GM10847 (cell line): ENCODE measurements around the gene BAG5.

ENCODE experiments used
- POLR2A ChIP-seq: IDR thresholded peaks from 2 replicates; pipeline ENCODE4 v1.6.1; 2011; ENCODE audit not compliant: insufficient read length; ENCODE audit errors: extremely low read depth

BAG5 gene

DNA sequence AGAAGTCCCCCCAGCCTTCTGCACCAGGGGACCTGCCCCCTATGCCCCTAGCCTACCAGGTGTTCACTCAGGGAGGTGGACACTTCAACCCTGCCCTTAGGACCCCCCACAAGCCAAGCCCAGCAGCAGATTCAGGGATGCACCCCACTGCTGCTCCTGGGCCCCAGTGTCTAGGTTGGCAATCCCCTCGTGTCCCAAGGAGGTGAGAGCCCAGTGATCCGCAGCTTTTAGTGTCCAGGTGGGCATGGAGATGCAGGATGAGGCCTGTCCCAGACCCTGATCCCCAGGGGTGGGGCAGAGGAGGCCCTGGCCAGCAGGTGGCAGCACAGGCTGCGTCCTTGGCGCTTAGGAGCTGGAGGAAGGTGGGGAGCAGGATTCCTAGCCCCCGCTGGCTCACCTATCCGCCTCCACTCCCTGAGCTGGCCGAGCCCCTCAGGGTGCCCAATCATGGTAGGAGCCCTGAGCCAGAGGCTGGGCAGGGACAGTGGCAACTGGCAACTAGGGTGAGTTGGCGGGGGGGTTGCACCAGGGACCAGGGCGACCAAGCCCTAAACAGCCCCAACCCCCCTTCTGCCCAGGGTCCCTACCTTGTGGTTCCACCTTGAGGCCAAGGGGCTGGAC lies 43.9 kb downstream of the BAG5 start:
- peak; percentile 6 for TF ChIP-seq POLR2A

- no peak for TF ChIP-seq POLR2A
These were observed 44.6 kb downstream of the BAG5 start for GRCh38 chr14:103517721-103518421.

- no peak for TF ChIP-seq POLR2A
These were observed 45.3 kb downstream of the BAG5 start for GRCh38 chr14:103517174-103517566.

GRCh38 chr14:103516426-103517173 lies 45.9 kb downstream of the BAG5 start:
- no peak for TF ChIP-seq POLR2A

DNA sequence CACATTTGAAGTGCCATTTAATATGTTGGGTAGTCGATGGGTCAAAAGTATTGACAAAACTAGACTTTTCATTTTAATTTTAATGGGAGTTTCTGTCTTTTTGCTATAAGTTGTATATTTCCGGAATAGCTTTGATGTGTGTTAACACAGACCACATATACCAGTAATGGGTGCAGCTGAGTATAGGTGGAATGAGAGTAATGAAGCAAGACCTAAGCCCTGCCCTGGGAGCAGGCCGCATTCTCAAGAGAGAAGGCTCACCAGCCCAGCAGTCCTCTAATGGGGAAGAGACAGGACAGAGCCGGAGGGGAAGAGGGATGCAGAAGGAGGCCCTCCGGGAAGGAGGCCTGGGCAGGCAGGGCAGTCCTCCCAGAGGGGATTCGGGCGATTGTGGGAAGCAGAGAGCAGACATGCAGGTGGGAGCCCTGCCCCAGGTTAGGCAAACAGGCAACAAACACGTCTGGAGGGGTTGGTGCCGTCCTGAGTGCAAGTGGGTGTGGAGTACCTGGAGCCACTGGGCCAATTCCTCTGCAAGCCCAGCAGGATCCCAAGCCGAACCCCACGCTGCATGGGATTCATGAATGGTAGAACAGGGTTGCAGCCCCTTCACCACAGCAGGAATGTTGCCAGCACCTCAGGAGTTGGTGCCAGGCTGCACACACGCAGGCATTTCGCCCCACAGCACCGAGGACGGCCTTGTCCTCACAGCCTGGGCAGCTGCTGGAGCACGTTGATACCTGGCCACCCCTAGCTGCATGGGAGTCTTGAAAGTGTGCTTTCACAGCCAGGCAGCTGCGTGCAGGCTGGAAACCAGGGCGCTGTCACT lies 47.6 kb downstream of the BAG5 start:
- TF ChIP-seq POLR2A, result no peak

GRCh38 chr14:103512701-103513611 lies 49.5 kb downstream of the BAG5 start:
- TF ChIP-seq POLR2A, result no peak

DNA sequence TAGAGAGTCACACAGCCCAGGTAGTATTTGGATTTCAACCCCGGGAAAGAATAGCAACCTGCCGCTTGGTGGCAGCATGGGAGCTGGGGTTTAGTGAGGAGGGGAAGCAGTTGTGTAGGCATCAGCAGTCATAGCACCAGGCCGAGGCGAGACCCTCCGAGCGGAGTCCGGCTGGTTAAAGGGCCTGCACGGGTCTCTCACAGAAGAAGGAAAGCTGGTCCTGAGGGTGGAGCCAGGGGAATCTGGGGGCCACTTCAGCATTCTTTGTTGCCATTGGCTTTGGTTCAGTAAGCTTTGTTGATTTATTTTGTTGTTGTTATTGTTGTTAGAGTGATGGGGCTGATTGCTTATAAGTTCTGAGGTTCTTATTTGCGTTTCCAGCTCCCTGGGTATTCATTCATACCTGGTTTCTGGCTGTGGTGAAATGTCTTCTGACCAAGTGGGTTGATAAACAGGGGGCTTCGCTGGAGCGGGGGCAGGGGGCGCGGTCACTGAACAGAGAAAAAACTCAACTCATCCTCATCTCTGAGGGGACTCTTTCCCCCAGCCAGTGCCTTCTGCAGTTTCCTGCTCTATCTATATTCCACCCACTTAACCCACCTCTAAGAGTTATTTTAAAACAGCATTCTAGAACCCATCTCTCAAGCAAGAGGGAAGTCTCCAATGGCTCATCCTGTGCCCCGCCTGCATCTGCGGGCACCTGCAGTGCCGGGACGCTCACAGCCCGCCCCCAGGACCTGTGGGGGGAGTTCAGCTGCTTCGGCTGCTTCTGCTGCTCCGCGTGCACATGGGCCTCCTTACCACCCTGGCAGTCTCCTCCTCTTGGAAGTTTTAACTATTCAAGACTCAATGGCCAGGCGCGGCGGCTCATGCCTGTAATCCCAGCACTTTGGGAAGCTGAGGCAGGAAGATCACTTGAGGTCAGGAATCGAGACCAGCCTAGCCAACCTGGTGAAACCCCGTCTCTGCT lies 51.4 kb downstream of the BAG5 start:
- TF ChIP-seq POLR2A, result no peak

DNA sequence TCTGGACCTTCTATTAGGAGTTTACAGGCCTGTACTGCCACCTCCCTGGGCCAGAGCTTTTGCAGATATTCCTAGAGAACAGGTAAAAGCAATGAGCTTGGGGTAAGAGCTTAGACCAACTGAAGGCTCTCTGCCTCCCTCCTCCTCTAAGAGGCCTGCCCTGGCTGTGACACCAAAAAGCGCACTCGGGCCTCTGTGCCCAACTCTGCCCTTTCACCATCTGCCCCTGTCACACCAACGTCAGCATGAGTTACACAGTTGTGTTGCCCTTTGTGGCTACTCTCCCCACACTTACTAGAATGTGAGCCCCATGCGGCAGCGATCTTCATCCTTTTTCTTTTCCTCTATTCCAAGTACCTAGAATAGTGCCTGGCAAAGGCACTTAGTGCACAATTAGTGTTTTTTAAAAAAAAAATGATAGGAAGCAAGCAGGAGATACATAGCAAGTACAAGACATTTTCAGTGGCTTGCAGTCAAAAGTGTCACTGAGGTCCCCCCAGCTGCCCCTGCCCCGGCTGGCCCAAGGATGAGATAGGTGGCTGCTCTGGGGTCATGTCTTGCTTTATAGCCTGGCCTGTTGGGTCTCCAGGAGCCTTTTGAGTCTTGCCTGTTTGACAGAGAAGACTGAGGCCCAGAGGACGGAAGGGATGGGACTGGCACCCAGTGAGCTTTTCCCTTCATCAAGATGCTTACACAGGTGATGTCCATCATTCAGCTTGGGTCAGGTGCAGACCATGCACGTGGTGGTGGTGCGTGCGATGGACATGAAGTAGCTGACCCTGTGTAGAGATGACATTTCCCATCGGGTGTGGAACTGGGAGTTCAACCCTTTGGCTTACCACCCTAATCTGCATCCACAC lies 52.4 kb downstream of the BAG5 start:
- no peak for TF ChIP-seq POLR2A

GRCh38 chr14:103508521-103509329 lies 53.7 kb downstream of the BAG5 start:
- no peak for TF ChIP-seq POLR2A

GRCh38 chr14:103507751-103508150 lies 54.7 kb downstream of the BAG5 start:
- TF ChIP-seq POLR2A, result no peak
